NCI-H146 (cell line): Measurements from ENCODE around the gene ADAM19.

Source experiments
- DNase-seq: peaks from one replicate; lab custom pipeline; 2025; lab: John Stamatoyannopoulos, UW

Gene ADAM19

GRCh38 chr5:157562111-157562581 is 13.4 kb downstream of the ADAM19 start:
- DNase-seq, result no peak

DNA sequence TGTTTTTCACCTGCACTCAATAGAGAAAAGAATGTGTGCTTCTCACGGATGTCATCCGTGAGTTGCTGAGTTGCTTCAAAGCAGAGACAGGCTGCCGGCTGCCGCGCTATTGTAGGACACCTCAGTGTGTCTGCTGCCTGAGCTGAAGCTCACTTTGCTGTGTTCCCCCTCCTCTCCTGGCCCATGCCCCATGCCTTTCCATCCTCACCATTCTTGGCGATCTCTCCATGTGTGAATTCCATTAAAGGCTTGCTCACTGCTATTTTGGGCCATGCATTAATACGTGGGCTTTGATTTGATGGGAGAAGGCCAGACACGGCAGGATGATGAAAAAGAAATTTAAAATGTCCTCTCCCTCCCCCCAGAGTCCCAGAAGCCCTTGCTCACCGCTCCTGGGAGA is 14.5 kb downstream of the ADAM19 start:
- no peak for DNase-seq

- DNase-seq, result no peak
Measured at GRCh38 chr5:157559301-157559700, 16.3 kb downstream of the ADAM19 start.

- DNase-seq, result no peak
Measured at GRCh38 chr5:157558681-157559080, 16.9 kb downstream of the ADAM19 start.

- DNase-seq, result no peak
Measured at GRCh38 chr5:157558041-157558595, 17.5 kb downstream of the ADAM19 start.

DNA sequence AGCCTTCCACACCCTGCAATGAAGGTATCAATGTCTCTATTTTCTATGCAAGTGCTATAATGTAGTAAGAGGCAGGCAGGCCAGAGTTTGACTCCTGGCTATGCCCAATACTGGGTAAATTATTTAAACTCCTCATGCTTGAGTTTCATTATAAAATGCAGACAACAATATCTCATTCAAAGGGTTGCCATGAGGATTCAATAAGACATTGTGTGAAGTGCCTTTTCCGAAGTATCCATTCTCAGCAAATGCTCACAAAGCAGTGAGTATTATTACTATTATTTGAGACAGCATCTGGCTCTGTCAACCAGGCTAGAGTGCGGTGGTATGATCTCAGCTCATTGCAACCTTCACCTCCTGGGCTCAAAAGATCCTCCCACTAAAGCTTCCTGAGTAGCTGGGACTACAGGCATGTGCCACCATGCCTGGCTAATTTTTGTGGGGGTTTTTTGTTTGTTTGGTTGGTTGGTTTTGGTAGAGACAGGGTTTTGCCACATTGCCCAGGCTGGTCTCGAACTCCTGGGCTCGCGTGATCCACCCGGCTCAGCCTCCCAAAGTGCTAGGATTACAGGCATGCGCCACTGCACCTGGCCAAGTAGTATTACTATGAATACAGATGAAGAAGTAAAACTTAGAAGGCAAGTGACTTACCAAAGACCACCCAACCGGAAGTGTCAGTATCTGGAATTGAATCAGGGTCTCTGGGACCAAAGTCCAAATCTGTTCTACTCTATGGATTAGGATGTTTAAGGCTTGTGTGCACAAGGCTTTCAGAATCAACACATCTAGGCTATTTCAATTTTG is 18.8 kb downstream of the ADAM19 start:
- DNase-seq, result no peak

- no peak for DNase-seq
Measured at GRCh38 chr5:157555037-157555640, 20.4 kb downstream of the ADAM19 start.

DNA sequence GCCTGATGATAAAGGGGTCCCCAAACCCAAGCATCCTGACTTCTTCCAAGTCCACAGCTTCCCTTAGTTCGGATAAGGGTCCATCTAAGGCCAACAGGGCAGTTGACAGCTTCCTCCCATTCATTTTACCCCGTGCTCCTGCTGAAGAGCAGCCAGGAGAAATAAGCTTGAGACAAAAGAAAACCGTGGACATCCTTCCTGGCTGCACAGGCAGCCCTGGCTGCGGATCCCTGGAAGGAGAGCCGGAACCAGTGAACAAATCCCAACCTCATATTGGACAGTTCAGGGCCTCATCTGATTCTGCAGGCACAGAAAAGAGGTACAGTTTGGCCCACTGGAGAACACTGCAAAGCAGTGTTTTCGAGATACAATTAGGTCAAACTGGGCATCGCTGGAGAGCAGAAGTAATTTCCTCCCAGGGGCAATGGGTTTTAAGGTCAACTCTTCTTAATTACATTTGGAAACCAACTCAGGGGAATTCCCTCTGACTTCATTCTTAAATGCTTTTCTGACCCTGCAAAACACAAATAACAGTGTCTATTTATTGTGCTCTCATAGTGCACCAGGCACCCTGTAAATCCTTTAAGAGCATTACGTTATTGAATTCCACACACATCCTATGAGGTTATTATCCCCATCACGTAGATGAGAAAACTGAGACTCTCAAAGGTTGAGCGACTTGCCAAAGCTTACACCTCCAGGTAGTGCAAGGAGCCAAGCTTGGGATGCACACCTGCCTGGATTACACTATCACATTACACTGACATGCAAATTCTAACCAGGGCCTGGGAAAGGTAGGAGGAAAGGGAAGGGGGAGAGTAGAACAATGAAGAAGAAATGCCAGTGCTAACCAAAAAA is 21.2 kb downstream of the ADAM19 start:
- DNase-seq, result no peak

- no peak for DNase-seq
Measured at GRCh38 chr5:157552650-157553049, 22.9 kb downstream of the ADAM19 start.

DNA sequence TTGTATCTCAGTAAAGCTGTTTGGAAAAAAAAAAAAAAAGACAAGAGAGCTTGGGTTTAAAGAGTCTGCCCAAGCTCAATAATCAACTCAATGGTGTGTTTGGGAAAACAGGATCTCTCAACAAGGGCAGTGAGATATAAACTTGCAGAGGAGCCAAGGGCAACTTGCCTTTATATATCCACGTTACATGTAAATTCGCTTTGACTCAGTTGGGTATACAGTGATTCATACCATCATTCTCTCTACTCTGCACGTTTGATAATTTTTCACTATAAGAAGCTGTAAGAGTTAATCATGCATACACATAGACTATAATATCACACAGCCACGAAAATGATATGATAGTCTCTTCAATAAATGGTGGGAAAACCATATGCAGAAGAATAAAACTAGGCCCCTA is 24.9 kb downstream of the ADAM19 start:
- no peak for DNase-seq

DNA sequence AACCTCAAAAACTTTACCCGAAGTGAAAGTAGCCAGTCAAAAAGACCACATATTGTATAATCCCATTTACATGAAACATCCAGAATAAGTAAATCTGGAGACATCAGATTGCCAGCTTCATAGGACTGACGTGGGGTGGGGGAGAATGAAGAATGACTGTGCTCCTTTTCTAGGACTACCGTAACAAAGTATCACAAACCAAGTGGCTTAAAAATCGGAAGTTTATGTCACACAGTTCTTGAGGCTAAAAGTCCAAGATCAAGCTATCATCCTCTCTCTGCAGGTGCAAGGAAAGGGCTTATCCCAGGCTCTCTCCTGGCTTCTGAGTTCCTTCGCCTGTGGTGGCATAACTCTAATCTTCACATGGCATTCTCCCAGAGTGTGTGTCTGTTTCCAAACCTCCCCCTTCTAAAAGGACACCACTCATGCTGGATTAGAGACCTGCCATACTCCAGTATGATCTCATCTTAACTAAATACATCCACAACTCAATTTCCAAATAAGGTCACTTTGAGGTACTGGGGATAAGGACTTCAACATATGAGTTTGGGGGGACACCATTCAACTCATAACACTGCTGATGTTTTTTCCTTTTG is 25.5 kb downstream of the ADAM19 start:
- no peak for DNase-seq

DNA sequence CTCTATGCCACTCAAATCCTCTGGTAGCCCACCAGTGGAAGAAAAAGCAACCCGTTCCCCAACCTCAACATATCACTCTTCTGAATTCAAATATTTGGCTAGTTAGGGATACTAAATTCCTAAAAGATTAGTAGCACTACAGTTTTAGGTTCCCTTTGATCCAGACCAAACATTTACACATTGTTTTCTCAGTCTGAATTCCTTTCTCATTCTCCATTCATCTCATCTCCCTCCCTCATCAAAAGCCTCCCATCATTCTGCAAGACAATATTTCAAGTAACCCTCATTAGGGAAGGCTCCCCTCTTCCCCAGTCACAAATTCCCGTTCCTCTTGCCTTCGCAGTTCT is 26.3 kb downstream of the ADAM19 start:
- no peak for DNase-seq

GRCh38 chr5:157548513-157549282 is 26.9 kb downstream of the ADAM19 start:
- no peak for DNase-seq

DNA sequence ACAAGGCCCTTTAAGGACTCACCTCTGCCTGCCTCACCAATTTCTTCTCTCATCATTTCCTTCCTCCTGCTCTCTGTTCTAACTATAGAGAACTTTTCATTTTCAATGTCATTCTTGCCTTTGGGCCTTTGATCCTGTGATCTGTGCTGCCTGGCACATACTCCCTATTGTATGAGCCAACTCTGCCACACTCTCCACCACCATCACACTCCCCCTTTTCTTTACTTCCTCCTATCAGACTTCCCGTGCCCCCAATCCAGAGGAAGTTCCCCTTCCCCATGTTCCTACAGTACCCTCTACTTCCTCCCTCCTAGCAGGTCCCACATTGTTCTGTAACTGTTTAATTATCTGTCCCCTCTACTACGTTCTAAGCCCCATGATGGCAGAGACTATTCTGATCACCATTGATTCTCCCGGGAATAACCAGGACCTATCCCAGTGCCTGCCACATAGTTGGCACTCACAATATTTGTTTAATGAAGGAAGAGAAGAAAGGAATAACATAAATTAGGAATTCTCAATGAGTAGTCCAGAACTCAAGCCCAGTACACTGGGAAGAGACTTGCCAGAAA is 27.5 kb downstream of the ADAM19 start:
- DNase-seq, result no peak

DNA sequence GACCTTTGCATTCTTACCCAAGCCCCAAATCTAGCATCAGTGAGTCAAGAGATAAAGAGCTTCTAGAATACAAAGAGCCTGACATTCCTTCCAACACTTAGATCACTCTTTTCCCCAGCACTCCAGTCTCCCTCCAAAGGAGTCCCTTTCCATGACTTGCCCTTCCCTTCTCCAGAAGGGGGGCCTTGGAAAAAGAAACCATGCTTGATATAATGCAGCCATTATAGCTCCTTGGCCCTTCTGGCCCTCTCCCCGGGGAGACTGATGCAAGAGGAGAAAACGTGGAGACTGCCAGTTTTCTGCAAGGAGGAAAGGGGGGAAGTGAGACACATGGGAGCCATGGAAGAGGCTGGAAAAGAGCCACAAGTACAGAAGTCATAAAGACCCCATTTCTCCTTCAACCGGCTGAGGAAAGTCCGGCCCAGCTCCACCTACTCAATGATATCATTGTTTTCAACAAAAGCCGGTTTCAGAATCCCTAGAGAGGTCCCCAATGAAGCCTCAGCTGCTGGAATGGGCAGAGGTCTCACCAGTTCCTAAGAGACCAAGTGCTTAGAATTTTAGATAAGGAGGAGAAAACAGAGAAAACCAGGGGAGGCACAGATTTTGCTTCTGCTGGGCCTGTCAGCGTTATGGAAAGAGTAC is 29.0 kb downstream of the ADAM19 start:
- no peak for DNase-seq

DNA sequence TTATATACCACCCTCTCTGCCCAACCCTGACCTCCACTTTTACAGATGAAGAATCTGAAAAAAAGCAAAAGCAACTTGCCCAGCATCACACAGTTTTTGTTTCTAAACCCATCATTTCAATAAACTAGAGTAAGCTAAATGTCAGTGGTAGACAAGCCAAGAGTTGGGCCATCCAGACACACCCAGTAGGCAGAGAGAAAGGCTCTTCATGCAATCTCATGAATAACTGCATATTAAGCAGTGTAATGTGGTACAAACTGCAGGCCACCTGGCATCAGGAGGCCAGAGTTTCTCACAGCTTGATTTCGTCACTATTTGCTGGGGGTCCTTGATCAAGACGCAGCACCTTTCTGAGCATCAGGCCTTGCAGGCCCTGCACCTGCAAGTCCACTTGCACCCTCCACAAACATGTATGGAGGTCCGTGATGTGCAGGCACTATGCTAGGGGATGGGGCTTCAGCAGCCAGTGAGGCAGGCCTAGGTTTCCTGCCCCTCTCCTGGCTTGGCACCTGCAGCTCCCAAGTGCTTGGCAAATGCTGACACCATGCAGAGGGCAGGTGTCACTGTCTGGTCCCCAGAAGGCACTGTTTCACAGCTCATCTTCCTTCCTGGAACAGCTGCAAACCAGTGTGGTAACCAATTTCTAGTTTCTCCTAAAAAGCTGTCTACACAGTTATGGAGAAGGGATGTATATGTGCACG is 29.8 kb downstream of the ADAM19 start:
- no peak for DNase-seq

- no peak for DNase-seq
Measured at GRCh38 chr5:157544623-157544989, 31.0 kb downstream of the ADAM19 start.

- DNase-seq, result no peak
Measured at GRCh38 chr5:157543825-157544622, 31.6 kb downstream of the ADAM19 start.
